Measurements from ENCODE around the gene GRK4.

The GRK4 gene

DNA sequence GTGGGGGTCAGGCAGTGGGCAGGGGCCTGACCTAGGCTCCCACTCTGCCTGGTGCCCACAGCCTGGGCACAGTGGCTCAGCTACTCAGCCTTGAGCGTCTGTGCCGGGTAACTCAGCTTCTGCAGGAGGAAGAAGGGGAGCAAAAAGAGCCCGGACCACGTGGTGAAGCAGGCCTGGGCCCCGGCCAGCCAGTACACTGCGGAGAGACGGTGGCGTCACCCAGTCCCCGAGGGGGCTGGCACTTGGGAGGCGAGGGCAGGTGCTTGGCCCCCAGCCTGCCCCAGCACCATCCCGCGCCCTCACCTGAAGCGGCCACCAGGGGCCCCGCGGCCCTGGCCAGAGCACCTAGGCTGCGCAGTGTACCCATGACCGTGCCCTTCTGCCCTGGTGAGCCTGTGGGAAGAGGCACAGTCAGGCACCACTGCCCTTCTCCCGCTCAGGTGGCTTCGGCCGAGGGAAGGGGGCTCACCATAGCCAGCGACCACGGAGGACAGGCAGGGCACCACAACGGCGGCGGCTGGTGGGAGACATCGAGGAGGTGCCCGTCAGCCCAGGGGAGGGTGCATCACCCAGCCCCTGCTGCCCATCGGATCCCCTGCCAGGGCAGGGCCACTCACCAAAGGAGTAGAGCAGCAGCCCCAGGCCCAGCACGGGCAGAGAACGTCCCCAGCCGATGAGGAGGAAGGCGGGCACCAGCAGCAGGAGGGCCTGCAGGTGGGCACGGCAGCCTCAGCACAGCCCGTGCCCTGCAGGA, 32.4 kb upstream of the GRK4 start:
- TF ChIP-seq SPI1 (IDR thresholded peaks at IDR 0.05; ENCODE audit: borderline replicate concordance, low read depth) (no peak), POLR2AphosphoS5 (IDR thresholded peaks at IDR 0.05; ENCODE audit: low read depth) (peak; percentile 40)
- Histone ChIP-seq H3K4me3 (replicated peaks; ENCODE audit: insufficient read depth, low read length) (peak overlapping the region; percentile 75), H3K27ac (replicated peaks) (peak overlapping the region; percentile 99), H3K27me3 (ENCODE audit: insufficient read depth, poor library complexity, severe bottlenecking) (no peaks in the 10 kb centered on the region)
- peak; percentile 65 to 80 for DNase-seq (ENCODE audit: low read depth in 1 of 2, low spot score in 1 of 2)

DNA sequence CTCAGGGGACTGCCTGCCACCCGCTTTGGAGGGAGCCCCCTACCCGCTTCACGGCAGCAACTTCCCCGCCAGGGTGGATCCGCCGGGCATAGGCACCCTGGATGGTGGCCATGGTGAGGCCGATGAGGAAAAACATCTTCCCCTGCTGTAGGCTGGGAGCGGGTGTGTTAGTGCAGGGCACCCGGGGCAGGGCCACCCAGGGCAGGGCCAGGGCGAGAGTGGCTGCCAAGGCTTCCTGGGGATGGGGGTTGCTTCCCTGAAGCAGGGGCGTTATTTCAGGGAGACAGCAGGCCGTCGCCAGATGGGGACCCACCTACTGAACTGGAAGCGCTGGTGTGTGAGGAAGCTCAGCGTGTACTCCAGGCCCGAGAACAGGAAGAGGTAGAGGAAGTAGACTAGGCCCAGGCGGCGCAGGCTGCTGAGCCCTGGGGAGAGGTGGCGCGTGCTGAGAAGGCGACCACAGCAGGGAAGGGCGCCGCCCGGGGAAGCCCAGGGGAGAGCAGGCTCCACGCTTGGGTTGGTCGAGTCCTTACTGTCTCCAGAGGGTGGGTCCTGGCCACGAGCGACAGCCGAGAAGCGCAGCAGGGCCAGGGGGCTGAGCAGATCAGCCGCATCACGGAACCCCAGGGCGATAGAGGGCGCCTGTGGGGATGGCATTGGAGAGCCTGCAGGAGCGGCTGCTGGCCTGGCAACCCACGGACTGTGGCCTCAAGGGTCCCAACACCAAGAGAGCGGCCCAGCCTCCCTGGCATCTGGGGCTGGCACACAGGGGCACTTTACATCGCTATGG, 31.7 kb upstream of the GRK4 start:
- peak; percentile 86 to 96 for DNase-seq (ENCODE audit: low read depth in 1 of 2, low spot score in 1 of 2)
- Histone ChIP-seq H3K27me3 (ENCODE audit: insufficient read depth, poor library complexity, severe bottlenecking) (no peaks in the 10 kb centered on the region), H3K27ac (replicated peaks) (peak overlapping the region; percentile 99), H3K4me3 (replicated peaks; ENCODE audit: insufficient read depth, low read length) (peak overlapping the region; percentile 75)
- TF ChIP-seq GABPA (IDR thresholded peaks at IDR 0.05; ENCODE audit: low read depth) (no peak; the same call in 1 of the 2 replicates), SPI1 (IDR thresholded peaks at IDR 0.05; ENCODE audit: borderline replicate concordance, low read depth) (peak; percentile 83), POLR2AphosphoS5 (IDR thresholded peaks at IDR 0.05; ENCODE audit: low read depth) (peak; percentile 64; the same call in 1 of the 2 replicates)
- TF ChIP-seq, protein P1, sequence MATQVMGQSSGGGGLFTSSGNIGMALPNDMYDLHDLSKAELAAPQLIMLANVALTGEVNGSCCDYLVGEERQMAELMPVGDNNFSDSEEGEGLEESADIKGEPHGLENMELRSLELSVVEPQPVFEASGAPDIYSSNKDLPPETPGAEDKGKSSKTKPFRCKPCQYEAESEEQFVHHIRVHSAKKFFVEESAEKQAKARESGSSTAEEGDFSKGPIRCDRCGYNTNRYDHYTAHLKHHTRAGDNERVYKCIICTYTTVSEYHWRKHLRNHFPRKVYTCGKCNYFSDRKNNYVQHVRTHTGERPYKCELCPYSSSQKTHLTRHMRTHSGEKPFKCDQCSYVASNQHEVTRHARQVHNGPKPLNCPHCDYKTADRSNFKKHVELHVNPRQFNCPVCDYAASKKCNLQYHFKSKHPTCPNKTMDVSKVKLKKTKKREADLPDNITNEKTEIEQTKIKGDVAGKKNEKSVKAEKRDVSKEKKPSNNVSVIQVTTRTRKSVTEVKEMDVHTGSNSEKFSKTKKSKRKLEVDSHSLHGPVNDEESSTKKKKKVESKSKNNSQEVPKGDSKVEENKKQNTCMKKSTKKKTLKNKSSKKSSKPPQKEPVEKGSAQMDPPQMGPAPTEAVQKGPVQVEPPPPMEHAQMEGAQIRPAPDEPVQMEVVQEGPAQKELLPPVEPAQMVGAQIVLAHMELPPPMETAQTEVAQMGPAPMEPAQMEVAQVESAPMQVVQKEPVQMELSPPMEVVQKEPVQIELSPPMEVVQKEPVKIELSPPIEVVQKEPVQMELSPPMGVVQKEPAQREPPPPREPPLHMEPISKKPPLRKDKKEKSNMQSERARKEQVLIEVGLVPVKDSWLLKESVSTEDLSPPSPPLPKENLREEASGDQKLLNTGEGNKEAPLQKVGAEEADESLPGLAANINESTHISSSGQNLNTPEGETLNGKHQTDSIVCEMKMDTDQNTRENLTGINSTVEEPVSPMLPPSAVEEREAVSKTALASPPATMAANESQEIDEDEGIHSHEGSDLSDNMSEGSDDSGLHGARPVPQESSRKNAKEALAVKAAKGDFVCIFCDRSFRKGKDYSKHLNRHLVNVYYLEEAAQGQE (IDR thresholded peaks at IDR 0.05; ENCODE audit: insufficient replicate concordance, low read depth), result no peak
- TF ChIP-seq, protein P2, sequence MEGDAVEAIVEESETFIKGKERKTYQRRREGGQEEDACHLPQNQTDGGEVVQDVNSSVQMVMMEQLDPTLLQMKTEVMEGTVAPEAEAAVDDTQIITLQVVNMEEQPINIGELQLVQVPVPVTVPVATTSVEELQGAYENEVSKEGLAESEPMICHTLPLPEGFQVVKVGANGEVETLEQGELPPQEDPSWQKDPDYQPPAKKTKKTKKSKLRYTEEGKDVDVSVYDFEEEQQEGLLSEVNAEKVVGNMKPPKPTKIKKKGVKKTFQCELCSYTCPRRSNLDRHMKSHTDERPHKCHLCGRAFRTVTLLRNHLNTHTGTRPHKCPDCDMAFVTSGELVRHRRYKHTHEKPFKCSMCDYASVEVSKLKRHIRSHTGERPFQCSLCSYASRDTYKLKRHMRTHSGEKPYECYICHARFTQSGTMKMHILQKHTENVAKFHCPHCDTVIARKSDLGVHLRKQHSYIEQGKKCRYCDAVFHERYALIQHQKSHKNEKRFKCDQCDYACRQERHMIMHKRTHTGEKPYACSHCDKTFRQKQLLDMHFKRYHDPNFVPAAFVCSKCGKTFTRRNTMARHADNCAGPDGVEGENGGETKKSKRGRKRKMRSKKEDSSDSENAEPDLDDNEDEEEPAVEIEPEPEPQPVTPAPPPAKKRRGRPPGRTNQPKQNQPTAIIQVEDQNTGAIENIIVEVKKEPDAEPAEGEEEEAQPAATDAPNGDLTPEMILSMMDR (IDR thresholded peaks at IDR 0.05; ENCODE audit: insufficient read depth, low read length), result peak; percentile 16

DNA sequence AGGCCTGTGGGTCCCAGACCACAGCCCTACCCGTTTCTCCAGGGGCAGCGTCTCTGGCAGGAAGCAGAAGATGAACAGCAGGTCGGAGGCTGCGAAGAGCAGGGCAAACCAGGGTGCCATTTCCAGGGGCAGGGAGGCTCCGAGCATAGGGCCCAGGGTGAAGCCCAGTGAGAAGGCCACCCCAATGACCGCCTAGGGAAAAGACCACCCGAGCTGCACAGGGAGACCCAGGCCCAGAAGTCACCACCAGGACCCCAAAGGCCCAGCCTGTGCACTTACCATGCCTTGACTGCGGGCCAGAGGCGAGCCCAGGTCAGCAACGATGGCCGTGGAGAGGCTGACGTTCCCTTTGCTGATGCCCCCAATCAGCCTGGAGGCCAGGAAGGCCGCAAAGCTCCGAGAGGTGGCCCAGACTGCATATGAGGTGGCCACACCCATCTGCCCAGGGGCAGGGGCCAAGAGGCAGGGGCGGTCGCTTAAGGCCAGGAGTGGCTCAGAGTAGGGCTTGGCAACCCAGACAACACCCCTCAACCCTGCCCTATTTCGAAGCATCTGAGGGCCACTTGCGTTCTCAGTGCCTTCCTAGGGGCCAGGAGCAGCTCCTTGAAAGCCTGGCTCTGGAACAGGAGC, 30.9 kb upstream of the GRK4 start:
- peak overlapping the region; percentile 99 for H3K27ac ChIP-seq (replicated peaks)
- DNase-seq (ENCODE audit: low read depth in 1 of 2, low spot score in 1 of 2), result peak; percentile 57 to 62
- peak overlapping the region; percentile 75 for H3K4me3 ChIP-seq (replicated peaks; ENCODE audit: insufficient read depth, low read length)
- H3K27me3 ChIP-seq (ENCODE audit: insufficient read depth, poor library complexity, severe bottlenecking), result no peaks in the 10 kb centered on the region
- TF ChIP-seq GABPA (IDR thresholded peaks at IDR 0.05; ENCODE audit: low read depth) (no peak), SPI1 (IDR thresholded peaks at IDR 0.05; ENCODE audit: borderline replicate concordance, low read depth) (no peak), POLR2AphosphoS5 (IDR thresholded peaks at IDR 0.05; ENCODE audit: low read depth) (no peak; the same call in 1 of the 2 replicates)
- TF ChIP-seq, protein P2 (IDR thresholded peaks at IDR 0.05; ENCODE audit: insufficient read depth, low read length), result no peak
- TF ChIP-seq, protein P1 (IDR thresholded peaks at IDR 0.05; ENCODE audit: insufficient replicate concordance, low read depth), result no peak

Data from HL-60 (cell line).